ENCODE measurements around the gene GTF3C5. TPM values are rescaled to one million over a fixed set of nuclear protein-coding genes. Genes with fewer than 3 reads are reported as not detected.

GTF3C5 gene, protein sequence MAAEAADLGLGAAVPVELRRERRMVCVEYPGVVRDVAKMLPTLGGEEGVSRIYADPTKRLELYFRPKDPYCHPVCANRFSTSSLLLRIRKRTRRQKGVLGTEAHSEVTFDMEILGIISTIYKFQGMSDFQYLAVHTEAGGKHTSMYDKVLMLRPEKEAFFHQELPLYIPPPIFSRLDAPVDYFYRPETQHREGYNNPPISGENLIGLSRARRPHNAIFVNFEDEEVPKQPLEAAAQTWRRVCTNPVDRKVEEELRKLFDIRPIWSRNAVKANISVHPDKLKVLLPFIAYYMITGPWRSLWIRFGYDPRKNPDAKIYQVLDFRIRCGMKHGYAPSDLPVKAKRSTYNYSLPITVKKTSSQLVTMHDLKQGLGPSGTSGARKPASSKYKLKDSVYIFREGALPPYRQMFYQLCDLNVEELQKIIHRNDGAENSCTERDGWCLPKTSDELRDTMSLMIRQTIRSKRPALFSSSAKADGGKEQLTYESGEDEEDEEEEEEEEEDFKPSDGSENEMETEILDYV
- polyA plus RNA-seq (2011; rRNA removed) (36.0 and 47.7 TPM in 2 replicates), polyA minus RNA-seq (2011; rRNA and poly(A)+ RNA removed) (32.0 and 48.1 TPM in 2 replicates)

GRCh38 chr9:133030317-133031129, at the start of gene GTF3C5:
Gene GTF3C5, plus strand, starts transcription at chr9:133030997. Its CDS starts 15 bp downstream, at chr9:133031012.
- H3K36me3 ChIP-seq (ENCODE audit: control insufficient read depth, insufficient read depth, low read length), result no peaks in the 10 kb centered on the region
- peak within 1 kb of the TSS; percentile 88 for H3K4me3 ChIP-seq (ENCODE audit: low read depth, low read length)
- TF ChIP-seq CTCF (IDR thresholded peaks at IDR 0.05; ENCODE audit: insufficient read depth, low read depth, low read length), result no peak
- ChIA-PET POLR2A (interaction anchor here (0.5 to 1.1 kb wide), 9 partner anchors 8 to 1770 kb away, joined by 3 to 7 read pairs (median 4); partner anchors contain the start of genes MED22 and RPL7A), CTCF (interaction anchor here (0.7 to 7.4 kb wide), 7 partner anchors 8 to 117 kb away, joined by 3 to 46 read pairs (median 10); no protein-coding TSS in a partner anchor)
- no peaks in the 10 kb centered on the region for H3K27me3 ChIP-seq (ENCODE audit: control insufficient read depth, insufficient read depth, low read length)
- DNase-seq (ENCODE audit: low read depth), result peak; percentile 98

GRCh38 chr9:132982458-132982857, 48.3 kb upstream of the GTF3C5 start:
- no peak for TF ChIP-seq CTCF (IDR thresholded peaks at IDR 0.05; ENCODE audit: insufficient read depth, low read depth, low read length)
- POLR2A ChIA-PET, result no interaction called here
- Histone ChIP-seq H3K4me3 (ENCODE audit: low read depth, low read length) (no peak overlapping the region), H3K27me3 (ENCODE audit: control insufficient read depth, insufficient read depth, low read length) (peaks cover 29% of the 10 kb centered on the region), H3K36me3 (ENCODE audit: control insufficient read depth, insufficient read depth, low read length) (no peaks in the 10 kb centered on the region)
- DNase-seq (ENCODE audit: low read depth), result no peak
- CTCF ChIA-PET, result interaction anchor here (0.6 to 1.2 kb wide), 4 partner anchors 10 to 1013 kb away, joined by 3 to 4 read pairs (median 3); no protein-coding TSS in a partner anchor

- no peak for DNase-seq (ENCODE audit: low read depth)
- H3K4me3 ChIP-seq (ENCODE audit: low read depth, low read length), result no peak overlapping the region
- POLR2A ChIA-PET, result no interaction called here
- peaks cover 27% of the 10 kb centered on the region for H3K27me3 ChIP-seq (ENCODE audit: control insufficient read depth, insufficient read depth, low read length)
- no peak for TF ChIP-seq CTCF (IDR thresholded peaks at IDR 0.05; ENCODE audit: insufficient read depth, low read depth, low read length)
- CTCF ChIA-PET, result no interaction called here
- H3K36me3 ChIP-seq (ENCODE audit: control insufficient read depth, insufficient read depth, low read length), result no peaks in the 10 kb centered on the region
These were observed 47.2 kb upstream of the GTF3C5 start for GRCh38 chr9:132983491-132984201.

DNA sequence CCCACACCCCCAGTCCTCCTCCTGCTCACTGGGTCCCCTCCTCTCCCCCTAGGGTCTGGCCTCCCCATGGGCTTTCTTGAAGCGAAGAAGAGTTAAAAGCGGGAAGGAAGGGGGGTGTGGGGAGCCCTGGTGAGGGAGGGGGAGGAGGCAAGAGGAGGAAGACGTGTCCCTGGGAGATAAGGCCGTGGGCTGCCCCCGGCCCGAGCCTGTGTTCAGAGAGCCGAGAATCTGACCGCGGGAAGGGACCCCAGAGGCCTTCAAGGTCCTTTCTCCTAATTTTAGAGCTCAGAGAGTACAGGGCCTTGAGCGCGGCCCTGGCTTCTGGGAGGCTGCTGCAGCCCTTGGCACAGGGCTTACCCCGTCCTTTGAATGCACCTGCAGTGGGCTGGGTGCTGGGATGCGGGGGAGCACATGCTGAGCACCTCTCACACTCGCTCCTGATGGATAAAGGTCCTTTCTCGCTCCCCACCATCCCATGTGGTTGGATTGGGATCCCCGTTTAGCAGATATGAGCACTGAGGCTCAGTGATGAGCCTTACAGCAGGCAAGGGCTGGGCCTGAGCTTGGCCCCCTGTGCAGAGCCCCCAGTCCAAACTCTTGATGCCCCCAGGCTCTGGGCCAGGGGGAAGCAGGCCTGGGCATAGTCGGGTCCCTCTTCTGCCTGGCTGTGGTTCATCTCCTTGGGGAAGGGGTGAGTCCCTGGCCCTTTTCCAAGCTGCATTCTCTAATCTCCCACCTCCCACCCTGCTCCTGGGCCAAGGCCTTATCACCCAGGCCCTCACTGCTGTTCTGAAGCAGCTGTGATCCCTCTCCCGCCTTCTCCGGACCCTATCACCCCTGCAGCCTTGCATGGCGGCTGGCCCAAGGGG, 46.4 kb upstream of the GTF3C5 start:
- no peaks in the 10 kb centered on the region for H3K36me3 ChIP-seq (ENCODE audit: control insufficient read depth, insufficient read depth, low read length)
- POLR2A ChIA-PET, result no interaction called here
- no peak for TF ChIP-seq CTCF (IDR thresholded peaks at IDR 0.05; ENCODE audit: insufficient read depth, low read depth, low read length)
- peaks cover 22% of the 10 kb centered on the region for H3K27me3 ChIP-seq (ENCODE audit: control insufficient read depth, insufficient read depth, low read length)
- no peak for DNase-seq (ENCODE audit: low read depth)
- no peak overlapping the region for H3K4me3 ChIP-seq (ENCODE audit: low read depth, low read length)
- CTCF ChIA-PET, result no interaction called here

Measured in BJ (cell line).